Testis (tissue), 3 donors: ENCODE results near the gene GSN. TPM values are rescaled to one million over a fixed set of nuclear protein-coding genes. Genes with fewer than 3 reads are reported as not detected.
A peak's percentile ranks its signal among the peaks of the same experiment; 100 is the strongest.

Experiments used
- DNase-seq: peaks from one replicate; pipeline ENCODE4 v3.0.0-alpha.2; 2019
- H3K27ac ChIP-seq, 2 donors: fragments of 200-600 bp; sonication (generic); one replicate each; pipeline ENCODE4 v1.5.1; 2019
- H3K27me3 ChIP-seq: fragments of 200-600 bp; sonication (generic); one replicate; pipeline ENCODE4 v1.5.1; 2019
- H3K36me3 ChIP-seq: fragments of 200-600 bp; sonication (generic); one replicate; pipeline ENCODE4 v1.5.1; 2017; ENCODE audit warnings: low read depth; ENCODE audit errors: missing control alignments
- H3K4me1 ChIP-seq: fragments of 200-600 bp; sonication (generic); one replicate; pipeline ENCODE4 v1.5.1; 2019
- H3K4me3 ChIP-seq, 2 donors: fragments of 200-600 bp; sonication (generic); one replicate each; pipeline ENCODE4 v1.5.1; 2017 to 2019
- H3K9me3 ChIP-seq: fragments of 200-600 bp; sonication (generic); one replicate; pipeline ENCODE4 v1.5.1; 2017
- CTCF ChIP-seq, 3 experiments: fragments of 450-650 bp in 2 of 3; fragments of 200-600 bp in 1 of 3; sonication (generic) in 1 of 3; IDR thresholded peaks; one replicate each; pipeline ENCODE4 v1.5.1; 2016 to 2019; ENCODE audit warnings: antibody characterized with exemption in 3 of 3, mild to moderate bottlenecking in 2 of 3, moderate library complexity in 1 of 3
- POLR2A ChIP-seq: fragments of 450-650 bp; IDR thresholded peaks from one replicate; pipeline ENCODE4 v1.6.1; 2017; ENCODE audit warnings: antibody characterized with exemption, mild to moderate bottlenecking, moderate library complexity
- WGBS, 2 donors: methylation state at CpG; one replicate each; pipeline ENCODE4 v1.1.5; 2018; 5-methylcytosine and 5-hydroxymethylcytosine counted together
- intact Hi-C: fragments of 100-400 bp; cut with DNase I; formaldehyde crosslinking; loops from one replicate; pipeline ENCODE4 v1.15.1; 2023; ENCODE audit warnings: low total_unique reads
- polyA plus RNA-seq: library from polyadenylated mRNA; stranded (reverse); fragments of 350-450 nt; fragmentation: Illumina TruSeq; extraction: RNeasy Lipid Tissue Mini Kit (QIAGEN cat#74804); gene quantifications from one replicate; pipeline ENCODE4 v1.2.3, GENCODE V29; 2014; ENCODE audit warnings: low read depth, low replicate concordance; ENCODE audit not compliant: insufficient read depth
- total RNA-seq, 2 donors: library from RNA; depleted of rRNA; stranded (reverse); fragments of >200 nt; gene quantifications; one replicate each; pipeline ENCODE4 v1.2.3, GENCODE V29; 2016

The GSN gene
- total and polyA plus RNA-seq, 3 donors from 2014 or later = 206 to 392 (median 356) TPM

GRCh38 chr9:121282277-121283079, 14.5 kb downstream of the GSN start:
- intact Hi-C loops = no loop called here
- TF ChIP-seq CTCF (IDR thresholded peaks at IDR 0.05) (no peak), POLR2A (no peak)
- Histone ChIP-seq H3K4me1 (peaks cover 99% of the 10 kb centered on the region), H3K27me3 (no peaks in the 10 kb centered on the region), H3K36me3 (no peaks in the 10 kb centered on the region), H3K27ac (peak overlapping the region; percentile 91 to 94), H3K9me3 (no peaks in the 10 kb centered on the region), H3K4me3 (no peak overlapping the region)
- 29 to 39% methylated on average over 12 to 13 of the region's 13 CpGs for WGBS, 2 donors
- DNase-seq = peak; percentile 58

GRCh38 chr9:121283080-121283398, 15.1 kb downstream of the GSN start:
- H3K36me3 ChIP-seq = no peaks in the 10 kb centered on the region
- intact Hi-C loops = no loop called here
- H3K4me3 ChIP-seq = no peak overlapping the region
- peaks cover 99% of the 10 kb centered on the region for H3K4me1 ChIP-seq
- TF ChIP-seq POLR2A (no peak), CTCF (IDR thresholded peaks at IDR 0.05) (no peak)
- peak overlapping the region; percentile 91 to 94 for H3K27ac ChIP-seq
- DNase-seq = no peak
- H3K9me3 ChIP-seq = no peaks in the 10 kb centered on the region
- 57 to 68% methylated on average over 2 of the region's 2 CpGs for WGBS, 2 donors
- no peaks in the 10 kb centered on the region for H3K27me3 ChIP-seq

- intact Hi-C loops = no loop called here
- Histone ChIP-seq H3K27ac (peak overlapping the region; percentile 91 to 94), H3K4me1 (peaks cover 99% of the 10 kb centered on the region), H3K36me3 (no peaks in the 10 kb centered on the region), H3K9me3 (no peaks in the 10 kb centered on the region), H3K4me3 (no peak overlapping the region), H3K27me3 (no peaks in the 10 kb centered on the region)
- 44 to 65% methylated on average over 10 to 11 of the region's 11 CpGs for WGBS, 2 donors
- DNase-seq = peak; percentile 44
- no peak for TF ChIP-seq CTCF (IDR thresholded peaks at IDR 0.05)
- TF ChIP-seq POLR2A = no peak
Measured at GRCh38 chr9:121283856-121284732, 16.1 kb downstream of the GSN start.

- WGBS, 2 donors = 79 to 90% methylated on average over 9 of the region's 9 CpGs
- intact Hi-C loops = no loop called here
- no peaks in the 10 kb centered on the region for H3K27me3 ChIP-seq
Measured at GRCh38 chr9:121284733-121285451, 16.9 kb downstream of the GSN start.

More at GRCh38 chr9:121284733-121285451, 16.9 kb downstream of the GSN start:
- no peaks in the 10 kb centered on the region for H3K9me3 ChIP-seq
- TF ChIP-seq CTCF (IDR thresholded peaks at IDR 0.05) (no peak), POLR2A (no peak)
- peak overlapping the region; percentile 91 to 94 for H3K27ac ChIP-seq
- H3K36me3 ChIP-seq = no peaks in the 10 kb centered on the region
- DNase-seq = no peak
- no peak overlapping the region for H3K4me3 ChIP-seq
- H3K4me1 ChIP-seq = peaks cover 99% of the 10 kb centered on the region
